HG03457 (cell line): ENCODE data around the gene NAT10.

Experiments used
- ATAC-seq: cut with Tn5 transposase; IDR thresholded peaks from one replicate; pipeline ENCODE4 v1.9.1; 2021; ENCODE audit warnings: moderate number of reproducible peaks; ENCODE audit not compliant: unreplicated experiment

Gene NAT10

DNA sequence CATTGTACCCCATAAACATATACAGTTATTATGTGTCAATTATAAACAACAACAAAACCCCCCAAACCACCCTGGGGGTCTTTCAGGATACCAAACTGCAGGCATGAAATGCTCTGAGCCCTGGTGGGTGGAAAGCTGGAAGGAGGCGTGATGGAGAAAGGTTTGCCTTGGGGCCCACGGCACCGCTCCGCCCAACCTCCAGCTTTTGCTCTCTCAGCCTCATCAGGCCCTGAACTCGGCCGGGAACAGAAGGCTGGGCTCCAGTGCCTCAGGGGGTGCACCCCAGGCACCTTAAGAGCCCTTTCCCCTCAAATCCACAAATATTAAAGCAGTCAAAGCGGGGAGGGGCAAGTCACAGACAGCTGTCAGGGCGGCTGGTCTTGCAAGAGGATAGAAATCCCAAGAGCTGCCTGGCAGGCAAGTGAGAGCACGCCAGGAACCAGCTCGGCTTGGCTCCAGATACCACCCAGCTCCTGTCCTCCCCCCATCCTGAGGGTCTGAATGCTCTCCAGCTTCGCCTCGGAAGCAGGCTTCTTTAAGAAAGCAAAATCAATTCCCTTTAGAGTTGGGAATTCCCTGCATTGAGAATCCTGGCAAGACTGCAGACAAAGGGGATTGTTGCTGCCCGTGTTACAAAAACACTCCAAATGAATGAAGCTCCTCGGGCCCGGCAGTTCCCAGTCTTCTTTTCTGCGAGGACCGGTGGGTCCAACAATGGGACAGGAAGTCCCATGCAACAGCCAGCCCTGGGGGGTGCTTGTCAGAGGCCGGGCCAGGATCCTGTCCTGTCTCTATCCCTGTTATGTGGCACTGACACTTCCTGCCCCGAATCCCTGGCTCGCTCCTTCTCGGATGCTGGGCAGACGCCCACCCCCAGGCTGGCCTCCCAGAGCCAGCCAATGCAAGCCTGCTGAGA lies 80.8 kb downstream of the NAT10 start:
- no peak for ATAC-seq

DNA sequence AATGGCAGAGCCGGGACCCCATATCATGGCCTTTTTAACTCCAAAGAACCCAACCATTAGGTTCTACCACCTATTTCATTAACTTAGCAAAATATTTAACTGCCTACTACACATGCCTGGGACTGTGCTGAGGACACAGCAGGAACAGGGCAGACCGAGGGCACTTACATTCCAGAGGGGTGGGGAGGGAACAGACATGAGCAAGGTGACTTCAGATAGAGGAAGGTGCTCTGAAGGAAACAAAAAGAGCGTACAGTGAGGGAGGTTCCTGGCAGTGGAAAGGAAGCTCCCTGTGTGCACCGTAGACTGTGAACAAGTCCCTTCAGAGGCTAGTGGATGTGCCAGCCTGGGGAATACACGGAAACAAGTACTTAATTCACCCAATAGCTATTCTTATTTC lies 82.8 kb downstream of the NAT10 start:
- ATAC-seq, result no peak

DNA sequence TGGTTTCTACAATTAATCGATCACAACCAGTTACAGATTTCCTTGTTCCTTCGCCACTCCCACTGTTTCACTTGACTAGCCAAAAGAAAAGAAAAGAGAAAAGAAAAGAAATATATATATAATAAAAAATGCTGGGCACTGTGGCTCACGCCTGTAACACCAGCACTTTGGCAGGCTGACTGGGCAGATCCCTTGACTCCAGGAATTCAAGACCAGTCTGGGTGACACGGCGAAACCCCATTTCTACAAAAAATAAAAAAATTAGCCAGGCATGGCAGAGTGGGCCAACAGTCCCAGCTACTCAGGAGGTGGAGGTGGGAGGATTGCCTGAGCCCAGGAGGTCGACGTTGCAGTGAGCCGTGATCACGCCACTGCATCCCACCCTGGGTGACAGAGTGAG lies 83.8 kb downstream of the NAT10 start:
- ATAC-seq, result no peak

DNA sequence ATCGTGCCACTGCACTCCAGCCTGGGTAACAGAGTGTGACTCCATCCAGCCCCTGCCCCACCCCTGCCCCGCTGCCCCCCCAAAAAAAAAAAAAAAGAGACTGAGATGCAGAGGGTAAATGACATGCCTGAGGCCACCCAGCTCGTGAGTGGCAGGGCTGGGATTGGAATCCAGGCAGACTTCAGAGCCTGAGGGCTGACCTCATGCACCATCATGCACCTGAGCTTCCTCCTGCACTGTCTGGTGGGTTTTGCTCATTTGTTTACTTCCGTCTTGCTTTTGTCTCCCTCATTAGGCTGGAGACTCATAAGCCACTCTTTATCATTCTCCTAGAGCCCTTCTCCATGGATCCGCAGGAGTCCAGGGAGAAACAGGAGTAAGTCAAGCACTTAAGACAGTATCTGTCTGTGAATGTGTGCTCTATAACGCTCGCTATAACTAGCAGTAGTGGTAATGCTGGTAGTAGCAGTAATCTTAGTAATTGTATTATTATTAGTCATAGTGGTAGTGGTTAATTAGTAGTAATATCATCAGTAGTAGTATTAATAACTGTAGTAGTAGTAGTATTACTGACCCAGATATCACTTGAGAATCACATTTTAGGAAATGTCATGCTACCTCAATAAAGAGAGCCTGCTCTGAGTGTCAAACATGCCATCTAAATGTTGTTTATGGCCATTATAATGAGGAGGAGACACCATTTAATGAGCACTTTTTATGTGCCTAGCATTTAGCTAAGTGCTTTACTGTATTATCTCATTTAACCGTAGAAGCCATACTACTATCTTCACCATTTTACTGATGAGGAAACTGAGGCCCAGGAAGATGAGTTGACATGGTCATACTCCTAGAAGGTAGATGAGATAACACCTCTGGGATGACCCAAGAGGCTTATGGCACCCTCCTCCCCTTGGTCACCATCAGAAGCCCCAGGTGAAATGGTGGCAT lies 85.0 kb downstream of the NAT10 start:
- no peak for ATAC-seq

DNA sequence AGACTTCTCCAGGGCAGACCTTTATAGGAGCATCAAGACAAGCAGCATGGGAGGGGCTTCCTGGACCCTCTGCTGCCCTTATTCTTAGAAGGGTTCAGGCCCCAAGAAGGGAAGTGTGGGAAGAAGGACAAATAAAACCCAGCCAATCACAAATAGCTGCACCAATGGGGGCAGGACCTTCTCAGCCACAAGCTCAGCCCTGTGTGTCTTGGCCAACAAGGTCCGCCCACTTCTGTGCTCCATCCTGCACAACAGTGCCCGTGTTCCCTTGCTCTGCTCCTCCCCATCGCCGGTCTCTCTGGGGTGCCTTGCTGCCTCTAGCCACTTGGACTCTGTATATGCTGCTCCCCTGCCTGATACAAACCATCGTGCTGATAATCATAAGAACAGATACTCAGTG lies 86.1 kb downstream of the NAT10 start:
- ATAC-seq, result no peak

DNA sequence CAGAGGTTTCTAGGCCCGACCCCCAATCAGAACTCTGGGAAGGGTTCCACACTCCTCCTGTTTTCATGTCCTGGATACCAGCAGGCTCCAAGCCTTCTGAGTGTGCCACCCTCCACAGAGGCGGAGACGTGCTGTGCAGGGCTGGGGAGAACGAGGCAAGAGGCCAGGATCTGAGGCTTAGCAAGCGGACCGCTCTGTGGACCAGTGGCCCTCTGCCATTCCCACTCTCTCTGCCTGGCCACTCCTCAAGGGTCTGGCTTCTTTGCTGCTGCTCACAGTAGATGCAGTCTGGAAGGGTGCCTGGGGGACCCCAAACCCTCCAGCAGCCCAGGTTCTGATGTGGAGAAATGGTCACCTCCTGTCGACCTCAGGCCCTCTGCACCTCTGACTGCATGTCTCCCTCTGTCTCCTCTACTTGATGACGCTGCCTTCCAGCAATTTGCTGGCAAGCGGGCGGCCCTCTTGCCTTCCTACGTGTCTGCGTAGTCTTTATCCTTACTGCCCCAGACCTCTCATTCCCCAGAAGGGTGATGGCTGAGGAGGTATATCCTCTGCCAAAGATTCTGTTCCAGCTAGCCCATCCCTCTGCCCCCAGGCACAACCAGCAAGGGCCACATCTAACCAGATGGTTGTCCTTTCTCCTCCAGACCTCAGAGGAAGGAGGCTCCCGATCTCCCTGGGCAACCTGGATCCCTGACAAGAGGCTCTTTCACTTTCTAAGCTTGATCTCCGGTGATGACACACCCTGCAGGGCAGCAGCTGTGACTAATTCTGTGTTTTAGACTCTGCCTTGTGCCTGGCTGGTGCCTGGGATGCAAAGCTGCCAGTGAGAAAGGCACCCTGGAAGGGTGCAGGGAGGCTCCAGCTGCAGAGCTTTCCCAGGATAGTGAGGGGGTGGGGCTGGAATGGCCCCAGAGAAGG lies 87.3 kb downstream of the NAT10 start:
- no peak for ATAC-seq

DNA sequence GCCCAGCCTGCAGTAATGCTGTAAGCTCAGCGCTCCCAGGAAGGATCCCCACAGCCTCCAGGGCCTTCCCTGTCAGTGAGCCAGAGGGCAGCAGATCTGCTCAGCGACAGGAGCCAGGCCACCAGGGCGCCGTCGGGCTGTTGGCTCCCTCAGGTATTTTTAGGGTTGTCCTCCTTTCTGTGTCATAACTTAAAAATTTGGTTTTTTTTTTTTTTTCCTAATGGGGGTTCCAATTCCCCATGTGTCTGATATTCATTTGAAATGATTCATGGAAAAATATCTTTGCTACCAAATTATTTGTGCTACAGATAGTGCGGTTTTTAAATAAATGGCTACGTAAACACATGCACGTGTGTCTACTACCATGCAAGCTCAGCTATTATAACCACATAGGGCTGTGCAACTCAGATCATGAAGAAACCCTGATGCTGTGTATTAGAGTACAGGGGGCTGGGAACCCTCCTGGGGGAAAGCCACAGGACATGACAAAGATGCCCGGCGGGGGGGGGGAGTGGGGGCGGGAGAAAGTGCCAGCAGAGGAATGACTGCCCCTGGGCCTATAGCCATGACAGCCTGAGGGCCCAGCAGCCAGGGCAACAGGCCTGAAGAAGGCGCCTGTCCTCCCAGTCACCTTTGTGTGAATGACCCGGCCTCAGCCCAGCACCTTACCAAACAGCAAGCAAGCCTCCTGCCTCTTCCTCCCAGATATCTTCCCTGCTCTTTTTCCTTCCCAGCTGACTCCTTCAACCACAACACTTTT lies 89.3 kb downstream of the NAT10 start:
- no peak for ATAC-seq
